DND-41 (cell line): Measurements from ENCODE around the gene TMEM135.
"Not testable (repeated sequence)": the region's sequence is repeated elsewhere in the genome, so short reads cannot be mapped to it uniquely, and the experiment has no call there.

Experiments
- ATAC-seq: fragments of 200-7000 bp; cut with Tn5 transposase; 3 replicates; pipeline ENCODE4 v1.9.1; 2021; ENCODE audit warnings: low read depth; ENCODE audit not compliant: insufficient read depth
- DNase-seq: peaks from one replicate; pipeline ENCODE4 v3.0.0-alpha.2; 2020
- H2AFZ ChIP-seq: 2 replicates; pipeline ENCODE4 v1.6.0; 2012; ENCODE audit warnings: low read depth, low read length
- H3K27ac ChIP-seq: 2 replicates; pipeline ENCODE4 v1.5.1; 2012; ENCODE audit warnings: low read length, inconsistent platforms
- H3K27me3 ChIP-seq: fragments of 200-600 bp; sonication (generic); 2 replicates; pipeline ENCODE4 v1.6.0; 2012; ENCODE audit warnings: low read length, mild to moderate bottlenecking, inconsistent platforms; ENCODE audit not compliant: insufficient read depth, poor library complexity
- H3K36me3 ChIP-seq: 2 replicates; pipeline ENCODE4 v1.5.1; 2012; ENCODE audit warnings: low read length, inconsistent platforms; ENCODE audit not compliant: insufficient read depth
- H3K4me1 ChIP-seq: 2 replicates; pipeline ENCODE4 v1.5.1; 2012; ENCODE audit warnings: mild to moderate bottlenecking, low read length; ENCODE audit not compliant: insufficient read depth
- H3K4me2 ChIP-seq: 2 replicates; pipeline ENCODE4 v1.6.0; 2012; ENCODE audit warnings: mild to moderate bottlenecking, moderate library complexity, low read length, inconsistent platforms; ENCODE audit not compliant: insufficient read depth
- H3K4me3 ChIP-seq, 2 experiments: fragments of 200-600 bp in 1 of 2; shearing (Covaris generic) in 1 of 2; 2 replicates each; pipeline ENCODE4 v1.5.1; 2012 to 2016; ENCODE audit warnings: inconsistent platforms in 2 of 2, low read length in 2 of 2, mild to moderate bottlenecking in 2 of 2, low read depth in 1 of 2, moderate library complexity in 1 of 2
- H3K79me2 ChIP-seq: 2 replicates; pipeline ENCODE4 v1.6.0; 2012; ENCODE audit warnings: low read length, inconsistent platforms; ENCODE audit not compliant: insufficient read depth
- H3K9ac ChIP-seq: 2 replicates; pipeline ENCODE4 v1.6.0; 2012; ENCODE audit warnings: low read depth, mild to moderate bottlenecking, inconsistent platforms, low read length, moderate library complexity
- H3K9me3 ChIP-seq: 2 replicates; pipeline ENCODE4 v1.5.1; 2012; ENCODE audit warnings: low read length, moderate library complexity, mild to moderate bottlenecking, inconsistent platforms; ENCODE audit not compliant: insufficient read depth, severe bottlenecking
- H4K20me1 ChIP-seq: 2 replicates; pipeline ENCODE4 v1.6.0; 2012; ENCODE audit warnings: low read length; ENCODE audit not compliant: insufficient read depth
- CTCF ChIP-seq: IDR thresholded peaks from 2 replicates; pipeline ENCODE4 v1.5.1; 2012; ENCODE audit warnings: borderline replicate concordance, low read length, moderate library complexity, mild to moderate bottlenecking; ENCODE audit not compliant: poor library complexity, severe bottlenecking; ENCODE audit errors: extremely low read depth
- EZH2 ChIP-seq: IDR thresholded peaks from 3 replicates; pipeline ENCODE4 v1.6.1; 2012; ENCODE audit warnings: borderline replicate concordance, low read depth, mild to moderate bottlenecking, moderate library complexity, low read length, inconsistent platforms; ENCODE audit not compliant: severe bottlenecking

The TMEM135 gene

DNA sequence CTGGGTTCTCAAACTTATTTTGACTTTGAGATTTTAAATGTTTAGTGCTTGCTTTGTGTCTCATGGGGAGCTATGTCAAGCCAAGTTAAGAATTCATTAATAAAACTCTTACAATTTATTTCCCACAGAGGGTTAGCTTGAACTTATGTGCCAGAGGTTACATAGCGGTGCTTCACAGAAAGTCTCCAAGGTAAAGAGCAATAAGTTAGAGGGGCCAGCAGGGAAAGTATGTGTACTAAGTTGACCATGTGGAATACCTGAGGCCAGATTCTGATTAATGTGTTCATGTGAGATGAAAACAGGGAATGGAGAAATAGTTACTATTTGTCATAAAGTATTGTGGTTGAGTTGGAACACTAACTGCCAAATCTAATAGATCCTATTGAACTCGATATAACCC, 149.3 kb downstream of the TMEM135 start:
- Histone ChIP-seq H4K20me1 (no peaks in the 10 kb centered on the region), H3K9ac (no peak overlapping the region), H3K27me3 (no peaks in the 10 kb centered on the region), H3K36me3 (no peaks in the 10 kb centered on the region), H3K27ac (no peak overlapping the region), H2AFZ (no peak overlapping the region), H3K79me2 (no peaks in the 10 kb centered on the region), H3K4me3 (no peak overlapping the region), H3K4me2 (no peak overlapping the region), H3K4me1 (no peaks in the 10 kb centered on the region), H3K9me3 (no peaks in the 10 kb centered on the region)
- ATAC-seq (no peak), DNase-seq (no peak)
- no peak for TF ChIP-seq CTCF

- TF ChIP-seq EZH2 (no peak), CTCF (no peak)
- H3K36me3 ChIP-seq, result no peaks in the 10 kb centered on the region
- no peak for ATAC-seq
- no peak overlapping the region for H3K9ac ChIP-seq
- no peak for DNase-seq
- no peak overlapping the region for H3K4me3 ChIP-seq
- no peak overlapping the region for H3K4me2 ChIP-seq
- no peak overlapping the region for H2AFZ ChIP-seq
- H3K4me1 ChIP-seq, result no peaks in the 10 kb centered on the region
- no peak overlapping the region for H3K27ac ChIP-seq
- H4K20me1 ChIP-seq, result no peaks in the 10 kb centered on the region
- H3K79me2 ChIP-seq, result no peaks in the 10 kb centered on the region
- no peaks in the 10 kb centered on the region for H3K9me3 ChIP-seq
- no peaks in the 10 kb centered on the region for H3K27me3 ChIP-seq
Observed at GRCh38 chr11:87187930-87188329, 150.2 kb downstream of the TMEM135 start.

GRCh38 chr11:87188396-87188795, 150.7 kb downstream of the TMEM135 start:
- not testable (repeated sequence) for H3K36me3 ChIP-seq, H3K9me3 ChIP-seq, H3K4me1 ChIP-seq, H2AFZ ChIP-seq, DNase-seq, H3K79me2 ChIP-seq, H3K27me3 ChIP-seq, H3K9ac ChIP-seq, H3K27ac ChIP-seq, H4K20me1 ChIP-seq, ATAC-seq, H3K4me3 ChIP-seq, H3K4me2 ChIP-seq

- H3K9ac ChIP-seq, result not testable (repeated sequence)
Observed at GRCh38 chr11:87188921-87189320, 151.2 kb downstream of the TMEM135 start.

GRCh38 chr11:87190071-87190470, 152.3 kb downstream of the TMEM135 start:
- Histone ChIP-seq H4K20me1 (no peaks in the 10 kb centered on the region), H2AFZ (no peak overlapping the region), H3K27me3 (no peaks in the 10 kb centered on the region), H3K4me3 (no peak overlapping the region), H3K27ac (no peak overlapping the region), H3K36me3 (no peaks in the 10 kb centered on the region), H3K79me2 (no peaks in the 10 kb centered on the region), H3K4me1 (no peaks in the 10 kb centered on the region), H3K4me2 (no peak overlapping the region), H3K9ac (no peak overlapping the region), H3K9me3 (no peaks in the 10 kb centered on the region)
- TF ChIP-seq EZH2, result no peak
- TF ChIP-seq CTCF, result no peak
- no peak for DNase-seq
- ATAC-seq, result no peak

More at GRCh38 chr11:87188921-87189320, 151.2 kb downstream of the TMEM135 start:
- not testable (repeated sequence) for H3K27ac ChIP-seq, H3K4me1 ChIP-seq, ATAC-seq, H3K36me3 ChIP-seq, H3K9me3 ChIP-seq, H3K79me2 ChIP-seq, H3K4me3 ChIP-seq, H3K27me3 ChIP-seq, DNase-seq, H4K20me1 ChIP-seq, H3K4me2 ChIP-seq, H2AFZ ChIP-seq
